GM12892 (cell line): ENCODE data around the gene MSMO1.

Source experiments
- POLR2A ChIP-seq: IDR thresholded peaks from 2 replicates; pipeline ENCODE4 v1.6.1; 2011; ENCODE audit warnings: low read depth, low read length, control low read depth
- POLR2AphosphoS5 ChIP-seq: IDR thresholded peaks from 2 replicates; pipeline ENCODE4 v1.6.1; 2011; ENCODE audit warnings: low read depth, low read length, control low read depth
- TAF1 ChIP-seq: IDR thresholded peaks from 2 replicates; pipeline ENCODE4 v1.6.1; 2011; ENCODE audit warnings: low read depth, mild to moderate bottlenecking, control low read depth, low read length, borderline replicate concordance

- TF ChIP-seq TAF1 (no peak), POLR2AphosphoS5 (no peak), POLR2A (no peak)
Measured at GRCh38 chr4:165308606-165309005, 18.9 kb upstream of the MSMO1 start.
